Endometrium (tissue), 2 donors: ENCODE results near the gene TSPAN31.

Source experiments
- FAIRE-seq: peaks from 2 replicates; lab custom pipeline; 2012; peaks lifted over from hg19 to GRCh38; lab: Jason Lieb, UNC
- donor health status: control.
- donor health status: control.

Gene TSPAN31

DNA sequence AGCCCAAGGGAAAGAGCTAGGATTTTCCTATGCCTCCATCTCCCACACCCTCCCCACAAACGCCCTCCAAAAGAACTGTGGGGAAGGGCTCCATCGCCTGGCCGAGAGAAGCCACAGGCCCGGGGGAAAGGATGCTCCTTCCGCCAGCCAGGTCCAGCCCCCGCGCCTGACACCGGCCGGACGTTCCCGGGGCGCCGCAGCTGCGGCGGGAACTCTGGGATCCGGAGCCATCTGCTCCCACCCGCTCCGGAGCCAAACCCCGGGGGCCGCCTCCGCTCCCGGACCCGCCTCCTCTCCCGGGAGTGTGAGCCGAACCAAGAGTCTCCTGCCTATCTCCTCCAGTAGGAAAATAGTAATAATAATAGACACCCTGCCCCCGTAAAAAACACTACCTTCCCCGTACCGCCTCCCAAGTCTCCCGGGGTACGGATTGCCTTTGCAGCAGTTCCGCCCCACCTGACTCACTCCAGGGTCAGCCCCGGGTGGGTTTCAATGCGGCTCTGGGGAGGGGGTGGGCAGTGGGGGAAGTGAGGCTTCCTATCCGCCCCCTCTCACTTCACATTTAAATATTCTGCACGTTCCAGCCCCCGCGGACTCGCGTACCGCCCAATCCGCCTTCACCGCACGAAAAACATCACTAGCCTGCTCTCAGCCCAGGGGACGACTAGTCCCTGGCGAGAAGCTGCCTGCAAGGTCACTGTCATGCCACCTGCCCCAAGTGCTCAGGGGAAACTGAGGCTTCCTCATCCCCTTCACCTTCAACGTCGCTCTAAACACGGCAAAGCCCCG lies 8.7 kb upstream of the TSPAN31 start:
- no peak for FAIRE-seq

DNA sequence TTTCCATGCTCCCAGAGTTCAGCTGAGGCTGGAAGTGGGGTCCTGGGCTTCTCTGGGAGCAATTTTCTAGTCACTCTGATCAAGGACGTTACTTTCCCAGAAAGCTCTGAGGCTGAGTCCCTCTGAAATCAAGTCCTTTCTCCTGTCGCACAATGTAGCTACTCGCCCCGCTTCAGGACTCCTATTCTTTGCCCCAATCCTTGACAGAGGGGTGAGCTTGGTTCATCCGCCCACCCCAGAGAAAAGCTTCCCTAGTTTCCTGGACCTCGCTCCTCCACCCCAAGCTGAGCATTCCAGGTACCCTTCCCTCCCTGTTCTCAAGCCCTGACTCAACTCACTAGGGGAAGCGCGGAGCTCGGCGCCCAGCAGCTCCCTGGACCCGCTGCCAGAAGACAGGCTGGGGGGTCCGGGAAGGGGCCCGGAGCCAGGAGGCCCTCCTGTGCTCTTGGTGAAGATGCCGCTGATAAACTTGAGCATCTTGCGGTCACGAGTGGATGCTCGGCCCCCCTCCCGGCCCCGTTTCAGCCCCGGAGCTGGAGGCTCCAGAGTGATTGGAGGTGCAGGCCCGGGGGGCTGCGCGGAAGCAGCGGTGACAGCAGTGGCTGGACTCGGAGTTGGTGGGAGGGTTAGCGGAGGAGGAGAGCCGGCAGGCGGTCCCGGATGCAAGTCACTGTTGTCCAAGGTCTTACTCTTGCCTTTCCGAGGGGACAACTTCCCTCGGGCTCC lies 7.9 kb upstream of the TSPAN31 start:
- FAIRE-seq = no peak

- FAIRE-seq = no peak
These were observed 7.1 kb upstream of the TSPAN31 start for GRCh38 chr12:57737467-57738460.

DNA sequence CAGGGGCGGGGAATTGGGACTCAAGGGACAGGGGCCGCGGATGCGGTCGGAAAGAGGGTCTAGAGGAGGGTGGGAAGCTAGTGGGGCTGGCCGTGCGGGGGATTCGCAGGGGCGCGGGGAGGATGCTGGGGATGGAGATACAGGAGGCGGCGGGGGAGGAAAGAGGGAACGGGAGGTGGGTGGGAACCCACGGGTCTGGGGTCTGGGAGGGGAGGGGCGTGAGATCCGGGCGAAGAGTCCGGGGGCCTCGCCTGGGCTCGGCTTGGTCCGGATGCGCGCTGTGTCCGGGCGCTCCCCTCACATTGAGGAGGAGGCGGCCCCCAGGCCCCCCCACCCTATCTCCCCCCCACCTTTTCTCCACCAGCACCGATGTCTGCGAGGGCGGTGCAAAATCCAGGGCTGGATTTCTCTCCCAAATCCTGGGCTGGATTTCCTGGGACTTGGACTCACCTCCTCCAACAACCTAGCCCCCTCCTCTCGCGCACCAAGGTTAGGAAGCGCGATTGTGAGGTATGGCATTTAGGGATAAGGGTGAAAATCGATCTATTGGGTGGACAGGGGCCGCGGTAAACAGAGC lies 6.1 kb upstream of the TSPAN31 start, which contains the start of gene AGAP2:
AGAP2 (minus strand) TSS at position 82 of the 577 bp plus-strand sequence. CDS start 496 bp downstream, outside the sequence.
- FAIRE-seq = no peak

GRCh38 chr12:57739387-57739786 lies 5.5 kb upstream of the TSPAN31 start:
- no peak for FAIRE-seq

- no peak for FAIRE-seq
These were observed 4.8 kb upstream of the TSPAN31 start for GRCh38 chr12:57739914-57740538.

DNA sequence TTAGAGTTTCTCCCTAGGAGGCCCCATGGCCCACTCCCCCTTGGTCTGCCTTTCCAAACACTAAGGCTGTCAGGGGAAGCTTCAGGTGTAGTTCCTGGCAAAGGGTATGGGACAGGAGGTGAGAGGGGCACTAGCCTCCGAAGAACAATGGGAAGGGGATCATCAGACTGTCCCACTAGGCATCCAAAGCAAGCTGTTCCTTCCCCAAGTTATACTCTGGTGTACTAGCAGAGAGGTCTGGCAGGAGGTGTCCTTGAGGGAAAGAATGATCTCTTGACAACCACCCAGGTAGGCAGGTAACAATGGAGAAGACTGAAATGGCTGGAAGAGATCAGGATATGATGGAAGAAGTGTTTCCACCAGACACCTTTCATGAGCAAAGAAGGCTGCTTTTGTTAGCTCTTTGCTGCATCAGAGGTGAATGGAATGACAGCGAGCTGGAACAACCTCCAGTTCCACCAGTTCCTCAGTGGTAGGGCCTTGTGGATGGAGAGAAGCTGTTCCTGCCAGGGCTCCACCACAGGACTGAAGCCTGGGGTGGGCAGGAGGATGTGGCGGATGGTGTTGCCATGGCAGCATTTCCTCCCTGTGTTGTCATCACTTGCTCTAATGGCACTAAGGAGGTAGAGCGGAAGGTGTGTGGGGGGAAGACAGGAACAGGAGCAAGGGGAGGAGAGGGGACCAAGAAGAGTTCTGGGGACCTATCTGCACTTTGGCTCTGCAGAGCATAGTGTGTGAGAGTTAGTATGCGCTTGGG lies 4.0 kb upstream of the TSPAN31 start:
- FAIRE-seq = no peak

GRCh38 chr12:57741413-57741789 lies 3.4 kb upstream of the TSPAN31 start:
- no peak for FAIRE-seq

DNA sequence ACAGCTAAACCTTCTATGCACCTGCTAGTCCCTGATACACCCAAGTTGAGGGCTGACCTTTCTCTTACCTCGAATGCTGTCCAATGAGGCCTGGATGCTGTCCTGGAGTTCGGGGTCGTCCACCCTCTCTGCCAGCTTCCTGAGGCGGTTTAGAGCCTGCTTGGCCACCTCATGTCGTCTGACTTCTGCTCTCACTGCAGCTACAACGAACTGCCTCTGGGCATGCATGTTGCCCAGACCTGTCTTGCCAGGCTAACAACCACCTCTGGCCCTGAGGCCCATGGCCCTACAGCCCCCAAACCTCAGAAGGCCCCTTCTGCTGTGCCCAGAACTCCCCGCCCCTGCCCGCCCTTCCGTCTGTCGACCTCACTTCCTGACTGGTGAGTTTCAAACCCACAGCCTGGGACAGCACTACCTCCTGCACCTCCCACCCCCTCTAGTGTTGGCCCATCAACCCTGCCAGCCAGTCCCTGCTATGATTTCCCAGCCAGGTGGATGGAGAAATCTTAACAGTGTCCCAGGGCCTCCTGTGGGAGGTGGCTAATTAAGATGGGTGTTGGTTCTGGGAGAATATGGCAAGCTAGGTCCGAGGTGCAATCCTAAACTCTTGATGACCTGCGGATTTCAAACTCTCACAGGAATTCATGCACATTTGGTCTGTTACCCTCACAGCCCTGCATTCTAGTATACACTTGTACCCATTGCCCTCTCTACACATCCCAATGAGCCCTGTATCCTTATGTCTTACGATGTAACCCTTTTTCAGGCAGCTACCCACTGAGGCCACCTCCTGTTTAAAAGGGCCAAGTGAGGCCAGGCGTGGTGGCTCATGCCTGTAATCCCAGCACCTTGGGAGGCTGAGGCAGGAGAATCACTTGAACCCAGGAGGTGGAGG lies 2.7 kb upstream of the TSPAN31 start:
- no peak for FAIRE-seq

DNA sequence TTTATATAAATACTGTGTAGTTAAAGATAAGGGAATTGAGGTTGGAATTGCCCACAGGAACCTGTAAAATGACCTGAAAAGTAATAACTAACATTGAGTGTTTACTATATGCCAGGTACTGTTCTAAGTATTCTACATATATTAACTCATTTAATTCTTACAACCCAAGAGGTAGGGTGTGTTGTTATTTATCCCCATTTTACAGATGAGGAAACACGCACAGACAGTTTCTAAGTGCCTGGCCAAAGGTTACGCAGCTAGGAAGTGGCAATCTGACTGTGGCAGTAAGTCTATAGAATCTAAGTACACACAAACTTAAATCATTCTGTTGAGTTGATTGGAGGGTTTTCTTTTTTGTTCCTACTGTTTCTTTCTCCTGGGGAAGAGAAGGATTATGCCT lies 1.1 kb upstream of the TSPAN31 start:
- FAIRE-seq = no peak

- FAIRE-seq = no peak
These were observed 554 bp upstream of the TSPAN31 start for GRCh38 chr12:57744194-57744776.

DNA sequence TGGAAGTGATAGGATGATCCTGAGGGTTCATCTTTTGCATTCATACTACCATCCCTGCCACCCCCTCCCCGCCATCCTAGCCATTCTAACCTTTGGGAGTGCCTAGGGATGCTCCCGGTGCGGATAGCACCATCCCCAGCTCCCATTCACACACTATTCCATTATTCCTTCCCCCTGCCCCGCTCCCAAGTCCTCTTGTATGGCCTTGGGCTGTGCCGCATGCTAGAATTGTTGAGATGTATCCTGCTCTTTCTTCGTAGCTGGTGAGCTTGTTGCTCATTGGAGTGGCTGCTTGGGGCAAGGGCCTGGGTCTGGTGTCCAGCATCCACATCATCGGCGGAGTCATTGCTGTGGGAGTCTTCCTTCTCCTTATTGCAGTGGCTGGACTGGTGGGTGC lies 644 bp downstream of the TSPAN31 start:
- FAIRE-seq = no peak

DNA sequence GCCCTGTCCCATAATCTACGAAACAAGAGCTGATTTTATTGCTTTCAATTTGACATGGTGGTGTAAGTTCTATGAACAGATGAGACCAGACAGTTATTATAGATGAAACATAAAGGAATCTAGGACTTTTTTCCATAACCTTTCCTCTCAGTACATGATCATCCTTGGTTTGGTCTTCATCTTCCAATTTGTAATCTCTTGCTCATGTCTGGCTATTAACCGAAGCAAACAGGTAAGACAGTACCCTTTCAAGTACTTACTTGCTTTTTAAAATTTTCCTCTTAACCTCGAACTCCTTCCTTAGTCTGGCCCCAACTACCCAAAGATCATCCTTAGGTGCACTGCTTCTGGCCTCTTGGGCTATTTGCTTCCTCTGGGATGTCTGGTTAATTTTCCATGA lies 1.2 kb downstream of the TSPAN31 start:
- FAIRE-seq = no peak

GRCh38 chr12:57749061-57749460 lies 4.2 kb downstream of the TSPAN31 start:
- FAIRE-seq = no peak

- FAIRE-seq = no peak
These were observed 6.0 kb downstream of the TSPAN31 start for GRCh38 chr12:57750561-57751431.

GRCh38 chr12:57751432-57751787 lies 6.6 kb downstream of the TSPAN31 start:
- no peak for FAIRE-seq

- FAIRE-seq = peak; percentile 97
These were observed 7.2 kb downstream of the TSPAN31 start, which contains the start of gene CDK4 for GRCh38 chr12:57751788-57752667. TSS of gene CDK4 (minus strand) at chr12:57752310. CDS start at chr12:57751717, 593 bp downstream.
